Islet of Langerhans (tissue), 1 donor: ENCODE results near the gene TTLL3.
"Not testable (repeated sequence)": the region's sequence is repeated elsewhere in the genome, so short reads cannot be mapped to it uniquely, and the experiment has no call there.

ENCODE experiments used
- FAIRE-seq: peaks from one replicate; lab custom pipeline; 2011; peaks lifted over from hg19 to GRCh38; lab: Jason Lieb, UNC

Gene TTLL3

GRCh38 chr3:9809615-9810432, at the start of gene TTLL3:
TTLL3 (plus strand) TSS chr3:9810262; CDS start chr3:9810662, 400 bp downstream.
- FAIRE-seq: no peak

GRCh38 chr3:9760779-9761505, 49.1 kb upstream of the TTLL3 start:
- no peak for FAIRE-seq

GRCh38 chr3:9761919-9762318, 48.1 kb upstream of the TTLL3 start:
- no peak for FAIRE-seq

- no peak for FAIRE-seq
Measured at GRCh38 chr3:9762871-9763270, 47.2 kb upstream of the TTLL3 start.

GRCh38 chr3:9765865-9766264, 44.2 kb upstream of the TTLL3 start:
- FAIRE-seq: no peak

GRCh38 chr3:9767418-9767817, 42.6 kb upstream of the TTLL3 start:
- no peak for FAIRE-seq

GRCh38 chr3:9768141-9768775, 41.8 kb upstream of the TTLL3 start:
- no peak for FAIRE-seq

- no peak for FAIRE-seq
Measured at GRCh38 chr3:9769012-9769411, 41.0 kb upstream of the TTLL3 start.

- FAIRE-seq: no peak
Measured at GRCh38 chr3:9769426-9770275, 40.4 kb upstream of the TTLL3 start, which contains the start of gene CAMK1. CAMK1 (minus strand) TSS chr3:9769947; CDS start chr3:9767749, 2,198 bp downstream.

GRCh38 chr3:9770276-9770812, 39.7 kb upstream of the TTLL3 start:
- FAIRE-seq: no peak

GRCh38 chr3:9771007-9771406, 39.1 kb upstream of the TTLL3 start:
- FAIRE-seq: not testable (repeated sequence)

- no peak for FAIRE-seq
Measured at GRCh38 chr3:9776896-9777693, 33.0 kb upstream of the TTLL3 start.

GRCh38 chr3:9777694-9778021, 32.4 kb upstream of the TTLL3 start:
- FAIRE-seq: no peak

GRCh38 chr3:9778143-9779074, 31.7 kb upstream of the TTLL3 start:
- no peak for FAIRE-seq

- FAIRE-seq: no peak
Measured at GRCh38 chr3:9779075-9779593, 30.9 kb upstream of the TTLL3 start.

- FAIRE-seq: no peak
Measured at GRCh38 chr3:9779721-9780457, 30.2 kb upstream of the TTLL3 start.

- FAIRE-seq: no peak
Measured at GRCh38 chr3:9780458-9780812, 29.6 kb upstream of the TTLL3 start.

GRCh38 chr3:9780910-9781309, 29.2 kb upstream of the TTLL3 start:
- no peak for FAIRE-seq

GRCh38 chr3:9781551-9781950, 28.5 kb upstream of the TTLL3 start:
- FAIRE-seq: no peak
